ENCODE measurements around the gene MAPK4.
"Not testable (repeated sequence)": the region's sequence is repeated elsewhere in the genome, so short reads cannot be mapped to it uniquely, and the experiment has no call there.

The MAPK4 gene

DNA sequence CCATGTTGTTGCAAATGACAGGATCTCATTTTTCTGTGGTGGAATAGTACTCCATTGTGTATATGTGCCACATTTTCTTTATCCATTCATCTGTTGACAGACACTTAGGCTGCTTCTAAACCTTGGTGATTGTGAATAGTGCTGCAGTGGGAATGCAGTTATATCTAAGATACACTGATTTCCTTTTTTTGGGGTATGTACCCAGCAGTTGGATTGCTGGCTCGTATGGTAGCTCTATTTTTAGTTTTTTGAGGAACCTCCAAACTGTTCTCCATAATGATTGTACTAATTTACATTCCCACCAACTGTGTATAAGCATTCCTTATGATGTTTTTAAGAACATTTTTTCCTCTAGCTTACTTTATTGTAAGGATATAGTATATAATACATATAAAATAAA, 8.2 kb upstream of the MAPK4 start:
- H3K36me3 ChIP-seq (ENCODE audit: control insufficient read depth, insufficient read depth, low read length); H3K4me1 ChIP-seq (ENCODE audit: control insufficient read depth, insufficient read depth, low read length); DNase-seq (ENCODE audit: low read depth, low spot score); H3K9me3 ChIP-seq (ENCODE audit: control insufficient read depth, insufficient read depth, low read length); H3K27ac ChIP-seq (ENCODE audit: low read length); H3K4me3 ChIP-seq (ENCODE audit: low read length); H3K27me3 ChIP-seq (ENCODE audit: control insufficient read depth, insufficient read depth, low read length): not testable (repeated sequence)
- WGBS (ENCODE audit: insufficient coverage, insufficient read length) = no CpG with 5 or more reads among the region's 1 CpG

DNA sequence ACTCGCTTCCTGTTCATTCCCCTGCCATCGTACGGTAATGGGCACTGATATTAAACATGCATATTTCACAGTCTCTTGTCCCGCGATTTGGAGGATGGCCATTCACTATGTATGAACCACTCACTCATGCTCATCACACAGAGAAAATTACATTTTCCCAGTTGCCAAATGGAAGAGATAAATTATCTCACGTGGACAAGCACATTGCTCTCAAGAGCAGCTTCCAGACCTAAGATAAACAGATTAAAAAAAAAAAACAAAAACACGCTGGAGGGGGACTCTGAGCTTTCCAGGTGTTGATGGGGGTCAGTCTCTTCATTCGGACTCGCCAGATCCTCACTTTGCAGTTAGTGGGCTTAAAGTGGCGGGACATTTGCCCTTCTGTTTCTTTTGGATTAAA, 1.7 kb upstream of the MAPK4 start:
- Histone ChIP-seq H3K4me3 (ENCODE audit: low read length) (no peak overlapping the region), H3K27me3 (ENCODE audit: control insufficient read depth, insufficient read depth, low read length) (peaks cover 24% of the 10 kb centered on the region; the same call in 1 of the 2 replicates), H3K27ac (ENCODE audit: low read length) (no peak overlapping the region), H3K4me1 (ENCODE audit: control insufficient read depth, insufficient read depth, low read length) (0 out of 2 replicates have a peak, but pooled peaks cover 1% of the 10 kb centered on the region), H3K36me3 (ENCODE audit: control insufficient read depth, insufficient read depth, low read length) (no peaks in the 10 kb centered on the region), H3K9me3 (ENCODE audit: control insufficient read depth, insufficient read depth, low read length) (no peaks in the 10 kb centered on the region)
- no CpG with 5 or more reads among the region's 10 CpGs for WGBS (ENCODE audit: insufficient coverage, insufficient read length)
- DNase-seq (ENCODE audit: low read depth, low spot score) = no peak

DNA sequence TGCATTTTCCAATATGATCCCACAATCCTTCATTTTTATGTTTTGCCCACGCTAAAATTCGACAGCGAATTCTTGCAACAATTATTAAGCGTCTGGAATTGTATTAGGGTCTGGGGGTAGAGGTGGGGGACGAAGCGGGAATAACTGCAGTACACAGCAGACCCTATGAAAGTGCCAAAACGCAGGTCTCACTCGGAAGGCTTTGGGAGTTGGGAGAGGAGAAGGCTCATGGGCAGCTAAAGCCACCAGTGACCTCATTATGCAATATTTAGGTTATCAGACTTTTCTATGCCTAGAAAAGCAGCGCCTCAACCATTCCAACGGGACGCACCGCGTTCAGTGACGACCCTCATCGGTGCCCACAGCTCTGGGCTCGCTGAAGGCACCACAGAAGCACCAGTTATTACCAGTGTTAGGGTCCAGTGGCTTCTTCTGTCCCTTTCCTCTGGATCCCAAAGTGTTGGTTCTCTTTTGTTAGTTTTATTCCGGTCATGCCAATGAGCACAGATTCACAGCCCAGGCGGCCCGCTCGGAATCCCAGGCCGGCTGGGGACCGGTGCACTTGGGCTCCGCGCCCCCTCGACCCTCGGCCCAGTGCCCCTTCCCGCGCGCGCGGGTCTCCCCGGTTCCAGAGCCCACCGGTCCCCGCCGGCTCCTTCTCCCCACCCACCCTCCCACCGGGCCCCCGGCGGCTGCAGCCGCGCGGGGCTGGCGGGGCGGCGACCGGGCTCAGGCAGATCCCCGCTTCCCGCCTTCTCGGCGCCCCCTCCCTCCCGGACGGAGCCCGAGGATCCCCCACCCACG, 737 bp upstream of the MAPK4 start:
- Histone ChIP-seq H3K4me3 (ENCODE audit: low read length) (peak overlapping the region; percentile 44; the same call in 1 of the 2 replicates), H3K36me3 (ENCODE audit: control insufficient read depth, insufficient read depth, low read length) (no peaks in the 10 kb centered on the region), H3K27ac (ENCODE audit: low read length) (no peak overlapping the region), H3K4me1 (ENCODE audit: control insufficient read depth, insufficient read depth, low read length) (peaks cover 5% of the 10 kb centered on the region; the same call in 1 of the 2 replicates), H3K27me3 (ENCODE audit: control insufficient read depth, insufficient read depth, low read length) (peaks cover 24% of the 10 kb centered on the region; the same call in 1 of the 2 replicates), H3K9me3 (ENCODE audit: control insufficient read depth, insufficient read depth, low read length) (no peaks in the 10 kb centered on the region)
- DNase-seq (ENCODE audit: low read depth, low spot score) = no peak
- WGBS (ENCODE audit: insufficient coverage, insufficient read length) = no CpG with 5 or more reads among the region's 53 CpGs

DNA sequence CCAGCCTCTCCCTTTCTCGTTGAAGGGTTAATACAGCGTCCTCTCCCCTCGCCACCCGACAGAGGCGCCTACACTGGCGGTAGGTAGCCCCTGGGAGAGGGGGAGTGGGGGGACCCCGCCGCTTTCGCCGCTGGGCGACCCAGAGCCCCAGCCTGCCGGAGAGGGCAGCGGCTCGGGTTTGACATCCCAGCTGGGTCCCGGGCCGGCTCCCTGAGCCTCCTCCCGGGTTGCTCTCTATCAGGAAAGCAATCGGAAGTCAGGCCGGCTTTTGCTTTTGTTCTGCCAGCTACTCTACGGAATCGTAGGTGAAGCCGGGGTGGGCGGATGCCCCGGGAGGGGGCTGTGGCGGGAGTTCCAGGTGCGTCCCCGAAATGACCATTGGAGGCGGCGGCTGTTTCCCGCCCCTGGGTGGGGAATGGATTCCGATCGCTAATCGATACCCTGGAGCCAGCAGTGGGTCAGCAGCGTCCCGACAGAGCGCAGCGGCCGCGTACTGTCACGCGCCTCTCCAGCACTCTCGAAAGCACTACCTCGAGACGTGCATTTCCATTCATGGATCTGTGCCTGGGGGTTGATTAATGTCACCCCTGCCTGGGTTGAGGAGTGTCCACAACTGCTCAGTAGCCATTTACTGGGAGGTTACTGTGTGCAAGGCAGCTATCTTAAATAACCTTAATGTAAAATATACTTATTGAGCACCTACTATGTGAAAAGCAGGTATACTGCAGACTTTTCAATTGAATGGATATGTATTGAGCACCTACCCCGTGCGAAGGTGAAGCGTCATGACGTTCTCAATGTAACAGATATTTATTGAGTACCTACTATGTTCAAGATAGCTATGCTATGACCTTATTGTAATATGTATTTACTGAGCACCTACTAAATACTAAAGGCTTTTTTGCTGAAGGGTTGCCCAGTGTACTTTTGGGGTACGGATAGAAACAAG, 1.1 kb downstream of the MAPK4 start:
- no peak for DNase-seq (ENCODE audit: low read depth, low spot score)
- H3K36me3 ChIP-seq (ENCODE audit: control insufficient read depth, insufficient read depth, low read length) = no peaks in the 10 kb centered on the region
- no CpG with 5 or more reads among the region's 49 CpGs for WGBS (ENCODE audit: insufficient coverage, insufficient read length)
- H3K4me1 ChIP-seq (ENCODE audit: control insufficient read depth, insufficient read depth, low read length) = peaks cover 5% of the 10 kb centered on the region; the same call in 1 of the 2 replicates
- peak overlapping the region; percentile 44; the same call in 1 of the 2 replicates for H3K4me3 ChIP-seq (ENCODE audit: low read length)
- H3K9me3 ChIP-seq (ENCODE audit: control insufficient read depth, insufficient read depth, low read length) = no peaks in the 10 kb centered on the region
- peaks cover 24% of the 10 kb centered on the region; the same call in 1 of the 2 replicates for H3K27me3 ChIP-seq (ENCODE audit: control insufficient read depth, insufficient read depth, low read length)
- no peak overlapping the region for H3K27ac ChIP-seq (ENCODE audit: low read length)

DNA sequence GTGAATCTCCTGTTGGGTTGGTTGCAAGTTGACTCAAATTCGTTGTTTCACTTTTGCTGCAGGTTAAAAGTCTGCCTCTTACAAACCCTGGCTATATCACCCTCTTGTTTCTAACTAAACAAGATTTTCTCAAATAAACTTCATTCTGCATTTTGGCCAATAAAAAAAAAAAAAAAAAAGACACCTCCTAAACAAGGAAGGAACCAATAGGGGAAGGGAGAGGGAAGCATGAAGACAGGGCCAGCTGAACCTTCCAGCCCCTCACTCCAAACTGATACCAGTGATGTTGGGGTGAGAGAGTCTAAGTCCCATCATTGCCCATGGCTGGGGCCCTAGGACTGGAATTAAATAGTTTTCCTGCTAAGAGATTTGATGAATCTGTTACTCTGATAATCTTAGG, 2.4 kb downstream of the MAPK4 start:
- WGBS (ENCODE audit: insufficient coverage, insufficient read length) = no CpG with 5 or more reads among the region's 1 CpG
- H3K27ac ChIP-seq (ENCODE audit: low read length); H3K4me3 ChIP-seq (ENCODE audit: low read length); H3K9me3 ChIP-seq (ENCODE audit: control insufficient read depth, insufficient read depth, low read length); H3K36me3 ChIP-seq (ENCODE audit: control insufficient read depth, insufficient read depth, low read length); H3K4me1 ChIP-seq (ENCODE audit: control insufficient read depth, insufficient read depth, low read length); DNase-seq (ENCODE audit: low read depth, low spot score): not testable (repeated sequence)
- H3K27me3 ChIP-seq (ENCODE audit: control insufficient read depth, insufficient read depth, low read length) = peaks cover 24% of the 10 kb centered on the region; the same call in 1 of the 2 replicates

DNA sequence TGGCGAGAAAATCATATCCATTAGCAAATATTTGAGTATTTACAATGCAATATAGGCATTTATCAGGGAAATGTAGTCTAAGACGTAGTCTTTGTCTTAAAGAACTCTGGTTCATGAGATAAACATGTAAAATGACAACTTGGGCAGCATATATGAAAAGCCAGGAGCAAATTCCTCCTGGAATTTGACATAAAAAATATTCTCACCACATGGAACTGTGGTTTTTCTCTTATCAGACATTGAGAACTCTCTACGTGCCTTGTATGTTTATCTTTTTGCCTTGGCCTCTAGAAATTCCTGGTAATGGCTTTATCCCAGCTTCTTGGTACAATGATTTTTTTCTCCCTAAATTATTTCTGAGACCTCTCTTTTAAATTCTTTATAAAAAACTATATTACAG, 2.8 kb downstream of the MAPK4 start:
- Histone ChIP-seq H3K4me3 (ENCODE audit: low read length) (no peak overlapping the region), H3K27me3 (ENCODE audit: control insufficient read depth, insufficient read depth, low read length) (peaks cover 24% of the 10 kb centered on the region; the same call in 1 of the 2 replicates), H3K9me3 (ENCODE audit: control insufficient read depth, insufficient read depth, low read length) (no peaks in the 10 kb centered on the region), H3K27ac (ENCODE audit: low read length) (no peak overlapping the region), H3K4me1 (ENCODE audit: control insufficient read depth, insufficient read depth, low read length) (peaks cover 5% of the 10 kb centered on the region; the same call in 1 of the 2 replicates), H3K36me3 (ENCODE audit: control insufficient read depth, insufficient read depth, low read length) (no peaks in the 10 kb centered on the region)
- no CpG with 5 or more reads among the region's 3 CpGs for WGBS (ENCODE audit: insufficient coverage, insufficient read length)
- no peak for DNase-seq (ENCODE audit: low read depth, low spot score)

DNA sequence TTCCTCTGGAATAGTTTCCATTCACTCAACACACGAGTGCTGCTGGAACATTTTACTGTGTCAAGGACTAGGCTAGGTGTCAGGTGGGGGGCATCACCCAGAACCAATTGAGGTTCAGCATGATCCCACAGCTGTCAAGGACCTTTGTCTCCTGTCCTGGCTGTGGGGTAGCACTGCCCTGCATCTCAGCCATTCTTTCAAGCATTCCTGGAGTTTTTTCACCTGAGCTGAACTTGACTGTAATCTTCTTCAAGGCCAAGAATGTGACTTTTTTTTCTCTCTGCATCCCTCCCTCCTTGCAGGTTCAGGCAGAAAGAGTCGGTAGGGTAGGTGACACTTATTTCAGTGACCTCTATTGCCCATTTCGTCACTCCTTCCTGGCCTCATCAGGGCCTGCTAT, 3.5 kb downstream of the MAPK4 start:
- H3K4me1 ChIP-seq (ENCODE audit: control insufficient read depth, insufficient read depth, low read length) = peaks cover 5% of the 10 kb centered on the region; the same call in 1 of the 2 replicates
- WGBS (ENCODE audit: insufficient coverage, insufficient read length) = no CpG with 5 or more reads among the region's 3 CpGs

DNA sequence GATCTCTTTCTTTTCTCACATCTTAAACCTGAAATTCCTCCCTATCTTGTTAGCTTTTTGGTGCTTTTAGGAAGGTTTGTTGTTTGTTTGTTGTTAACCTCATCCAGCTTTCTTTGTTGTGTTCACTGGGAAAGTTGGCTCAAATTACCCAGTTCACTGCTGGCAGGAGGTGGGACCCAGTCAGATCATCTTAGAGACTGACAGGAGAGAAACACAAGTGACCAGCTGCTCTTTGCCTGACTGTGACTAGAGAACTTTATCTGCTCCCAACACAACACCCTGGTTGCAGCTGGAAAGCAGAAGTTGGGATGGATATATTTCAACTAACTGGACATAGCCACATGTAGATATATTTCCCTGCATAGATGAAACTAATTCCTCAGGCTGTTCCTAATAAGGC, 10.0 kb downstream of the MAPK4 start:
- Histone ChIP-seq H3K4me3 (ENCODE audit: low read length) (no peak overlapping the region), H3K9me3 (ENCODE audit: control insufficient read depth, insufficient read depth, low read length) (no peaks in the 10 kb centered on the region), H3K27me3 (ENCODE audit: control insufficient read depth, insufficient read depth, low read length) (no peaks in the 10 kb centered on the region), H3K4me1 (ENCODE audit: control insufficient read depth, insufficient read depth, low read length) (no peaks in the 10 kb centered on the region; the same call in 1 of the 2 replicates), H3K27ac (ENCODE audit: low read length) (no peak overlapping the region), H3K36me3 (ENCODE audit: control insufficient read depth, insufficient read depth, low read length) (no peaks in the 10 kb centered on the region)
- no peak for DNase-seq (ENCODE audit: low read depth, low spot score)

More for the DNA sequence above, 3.5 kb downstream of the MAPK4 start:
- DNase-seq (ENCODE audit: low read depth, low spot score) = no peak
- Histone ChIP-seq H3K27me3 (ENCODE audit: control insufficient read depth, insufficient read depth, low read length) (peaks cover 20% of the 10 kb centered on the region; the same call in 1 of the 2 replicates), H3K9me3 (ENCODE audit: control insufficient read depth, insufficient read depth, low read length) (no peaks in the 10 kb centered on the region), H3K27ac (ENCODE audit: low read length) (no peak overlapping the region), H3K36me3 (ENCODE audit: control insufficient read depth, insufficient read depth, low read length) (no peaks in the 10 kb centered on the region), H3K4me3 (ENCODE audit: low read length) (no peak overlapping the region)

DNA sequence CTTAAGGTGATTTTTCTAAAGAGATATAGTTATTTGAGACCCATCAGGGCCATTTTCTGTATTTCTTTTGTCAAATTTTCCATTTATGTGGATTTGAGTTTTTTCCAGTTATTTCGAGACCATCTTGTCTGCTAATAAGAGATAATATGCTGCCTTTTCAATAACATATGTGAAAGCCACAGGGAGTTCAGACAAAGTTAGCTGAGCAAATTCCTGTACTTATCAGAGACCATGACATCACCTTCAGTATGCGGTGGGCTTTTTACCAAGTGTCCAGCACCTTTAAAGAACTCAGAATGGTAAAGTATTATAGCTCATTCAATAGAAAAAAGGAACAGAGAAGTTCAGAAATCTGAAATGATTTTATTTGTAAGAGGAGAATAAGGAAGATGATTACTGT, 11.7 kb downstream of the MAPK4 start:
- no peak for DNase-seq (ENCODE audit: low read depth, low spot score)

DNA sequence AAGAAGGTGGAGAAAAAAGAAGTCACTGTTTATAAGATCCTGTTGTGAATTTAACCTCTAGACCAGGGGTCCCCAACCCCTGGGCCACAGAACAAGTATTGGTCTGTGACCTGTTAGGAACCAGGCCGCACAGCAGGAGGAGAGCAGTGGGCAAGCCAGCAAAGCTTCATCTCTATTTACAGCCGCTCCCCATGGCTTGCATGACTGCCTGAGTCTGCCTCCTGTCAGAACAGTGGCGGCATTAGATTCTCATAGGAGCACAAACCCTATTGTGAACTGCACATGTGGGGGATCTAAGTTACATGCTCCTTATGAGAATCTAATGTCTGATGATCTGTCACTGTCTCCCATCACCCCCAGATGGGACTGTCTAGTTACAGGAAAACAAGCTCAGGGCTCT, 13.3 kb downstream of the MAPK4 start:
- H3K4me3 ChIP-seq (ENCODE audit: low read length); H3K4me1 ChIP-seq (ENCODE audit: control insufficient read depth, insufficient read depth, low read length); H3K27me3 ChIP-seq (ENCODE audit: control insufficient read depth, insufficient read depth, low read length); H3K27ac ChIP-seq (ENCODE audit: low read length); H3K9me3 ChIP-seq (ENCODE audit: control insufficient read depth, insufficient read depth, low read length); DNase-seq (ENCODE audit: low read depth, low spot score); H3K36me3 ChIP-seq (ENCODE audit: control insufficient read depth, insufficient read depth, low read length): not testable (repeated sequence)
- no CpG with 5 or more reads among the region's 3 CpGs for WGBS (ENCODE audit: insufficient coverage, insufficient read length)

More for the DNA sequence above, 11.7 kb downstream of the MAPK4 start:
- no CpG with 5 or more reads among the region's 2 CpGs for WGBS (ENCODE audit: insufficient coverage, insufficient read length)
- Histone ChIP-seq H3K9me3 (ENCODE audit: control insufficient read depth, insufficient read depth, low read length) (no peaks in the 10 kb centered on the region), H3K27me3 (ENCODE audit: control insufficient read depth, insufficient read depth, low read length) (no peaks in the 10 kb centered on the region), H3K27ac (ENCODE audit: low read length) (no peak overlapping the region), H3K36me3 (ENCODE audit: control insufficient read depth, insufficient read depth, low read length) (no peaks in the 10 kb centered on the region), H3K4me3 (ENCODE audit: low read length) (no peak overlapping the region), H3K4me1 (ENCODE audit: control insufficient read depth, insufficient read depth, low read length) (no peaks in the 10 kb centered on the region; the same call in 1 of the 2 replicates)

Data from iPS DF 6.9 (cell line).